Thymus (tissue), 11 donors: Measurements from ENCODE around the gene NABP2. TPM values are rescaled to one million over a fixed set of nuclear protein-coding genes. Genes with fewer than 3 reads are reported as not detected.

ENCODE experiments used
- DNase-seq, 9 donors: peaks; one replicate each; pipeline ENCODE4 v3.0.0-alpha.2; 2013; ENCODE audit warnings: low spot score in 9 of 9, low read depth in 6 of 9, missing footprints in 1 of 9
- H3K27ac ChIP-seq, 2 donors: one replicate each; pipeline ENCODE4 v1.5.1; 2013; ENCODE audit warnings: control low read depth in 1 of 2, low read depth in 1 of 2, low read length in 1 of 2, mild to moderate bottlenecking in 1 of 2, moderate library complexity in 1 of 2
- H3K27me3 ChIP-seq, 2 donors: one replicate each; pipeline ENCODE4 v1.5.1; 2013; ENCODE audit warnings: low read length in 1 of 2; ENCODE audit not compliant: control insufficient read depth in 2 of 2, insufficient read depth in 1 of 2
- H3K36me3 ChIP-seq, 2 donors: one replicate each; pipeline ENCODE4 v1.5.1; 2013; ENCODE audit warnings: low read length in 1 of 2, mild to moderate bottlenecking in 1 of 2, moderate library complexity in 1 of 2; ENCODE audit not compliant: control insufficient read depth in 2 of 2, insufficient read depth in 2 of 2
- H3K4me1 ChIP-seq, 2 donors: one replicate each; pipeline ENCODE4 v1.5.1; 2013; ENCODE audit warnings: low read length in 2 of 2; ENCODE audit not compliant: control insufficient read depth in 2 of 2, insufficient read depth in 2 of 2
- H3K4me3 ChIP-seq, 2 donors: one replicate each; pipeline ENCODE4 v1.5.1; 2013; ENCODE audit warnings: low read length in 2 of 2, control low read depth in 1 of 2, mild to moderate bottlenecking in 1 of 2
- H3K9me3 ChIP-seq, 2 donors: one replicate each; pipeline ENCODE4 v1.5.1; 2013; ENCODE audit warnings: low read length in 1 of 2, mild to moderate bottlenecking in 1 of 2; ENCODE audit not compliant: control insufficient read depth in 2 of 2, insufficient read depth in 1 of 2
- WGBS: extraction: QIAGEN DNeasy Blood & Tissue Kit; methylation state at CpG from one replicate; pipeline ENCODE4 v1.1.7; 2013; 5-methylcytosine and 5-hydroxymethylcytosine counted together
- polyA plus RNA-seq: library from polyadenylated mRNA; stranded (reverse); fragments of 200-250 nt; gene quantifications from one replicate; pipeline ENCODE4 v1.2.3, GENCODE V29; 2013
- total RNA-seq: library from RNA; stranded (reverse); fragments of 120-200 nt; gene quantifications from one replicate; pipeline ENCODE4 v1.2.4, GENCODE V29; 2013
- donor health status: healthy.

Gene NABP2
- total and polyA plus RNA-seq, 2 donors: 16.0 to 21.6 TPM

- Histone ChIP-seq H3K4me3 (no peak overlapping the region), H3K4me1 (no peaks in the 10 kb centered on the region), H3K27me3 (no peaks in the 10 kb centered on the region), H3K27ac (no peak overlapping the region), H3K36me3 (peaks cover 75 to 88% of the 10 kb centered on the region in 2 donors), H3K9me3 (no peaks in the 10 kb centered on the region)
- 99% methylated on average over 8 of the region's 8 CpGs for WGBS
- DNase-seq: no peak
Observed at GRCh38 chr12:56248711-56249110, 24.6 kb downstream of the NABP2 start.

GRCh38 chr12:56252649-56253048 lies 28.5 kb downstream of the NABP2 start:
- peaks cover 59 to 78% of the 10 kb centered on the region in 2 donors for H3K36me3 ChIP-seq
- H3K4me3 ChIP-seq: no peak overlapping the region
- WGBS: 98% methylated on average over 3 of the region's 3 CpGs
- no peak overlapping the region for H3K27ac ChIP-seq
- H3K9me3 ChIP-seq: no peaks in the 10 kb centered on the region
- H3K27me3 ChIP-seq: no peaks in the 10 kb centered on the region
- DNase-seq: no peak
- H3K4me1 ChIP-seq: peaks cover 8 to 14% of the 10 kb centered on the region in 2 donors

GRCh38 chr12:56253091-56253490 lies 28.9 kb downstream of the NABP2 start:
- 98% methylated on average over 11 of the region's 11 CpGs for WGBS

GRCh38 chr12:56255671-56256070 lies 31.5 kb downstream of the NABP2 start:
- H3K27me3 ChIP-seq: no peaks in the 10 kb centered on the region
- peaks cover 40 to 55% of the 10 kb centered on the region in 2 donors for H3K36me3 ChIP-seq
- DNase-seq: no peak
- peaks cover 14 to 20% of the 10 kb centered on the region in 2 donors for H3K4me1 ChIP-seq
- no peak overlapping the region for H3K4me3 ChIP-seq
- H3K9me3 ChIP-seq: no peaks in the 10 kb centered on the region
- WGBS: 98% methylated on average over 7 of the region's 7 CpGs
- H3K27ac ChIP-seq: no peak overlapping the region

More at GRCh38 chr12:56253091-56253490, 28.9 kb downstream of the NABP2 start:
- peaks cover 8 to 14% of the 10 kb centered on the region in 2 donors for H3K4me1 ChIP-seq
- H3K9me3 ChIP-seq: no peaks in the 10 kb centered on the region
- DNase-seq: no peak
- no peak overlapping the region for H3K27ac ChIP-seq
- peaks cover 55 to 74% of the 10 kb centered on the region in 2 donors for H3K36me3 ChIP-seq
- no peak overlapping the region for H3K4me3 ChIP-seq
- H3K27me3 ChIP-seq: no peaks in the 10 kb centered on the region

GRCh38 chr12:56256326-56256960 lies 32.3 kb downstream of the NABP2 start:
- peaks cover 40 to 50% of the 10 kb centered on the region in 2 donors for H3K36me3 ChIP-seq
- peaks cover 14 to 20% of the 10 kb centered on the region in 2 donors for H3K4me1 ChIP-seq
- no peak overlapping the region for H3K27ac ChIP-seq
- no peaks in the 10 kb centered on the region for H3K9me3 ChIP-seq
- 90% methylated on average over 4 of the region's 4 CpGs for WGBS
- no peaks in the 10 kb centered on the region for H3K27me3 ChIP-seq
- no peak overlapping the region for H3K4me3 ChIP-seq
- DNase-seq: no peak

- DNase-seq: no peak
- Histone ChIP-seq H3K27me3 (no peaks in the 10 kb centered on the region), H3K4me1 (peaks cover 14 to 20% of the 10 kb centered on the region in 2 donors), H3K4me3 (peak overlapping the region; percentile 85 to 97), H3K27ac (no peak overlapping the region), H3K9me3 (no peaks in the 10 kb centered on the region), H3K36me3 (peaks cover 34 to 44% of the 10 kb centered on the region in 2 donors)
- WGBS: 91% methylated on average over 8 of the region's 8 CpGs
Observed at GRCh38 chr12:56257071-56257470, 32.9 kb downstream of the NABP2 start.

- Histone ChIP-seq H3K27ac (peak overlapping the region in 1 of 2 donors; percentile 68), H3K9me3 (no peaks in the 10 kb centered on the region), H3K4me1 (peaks cover 14 to 20% of the 10 kb centered on the region in 2 donors), H3K27me3 (no peaks in the 10 kb centered on the region), H3K4me3 (peak overlapping the region; percentile 85 to 97), H3K36me3 (peaks cover 28 to 38% of the 10 kb centered on the region in 2 donors)
- peak in 5 of 9 donors; percentile 4 to 37 (median 13) for DNase-seq
- WGBS: under 1% methylated on average over 27 of the region's 27 CpGs
Observed at GRCh38 chr12:56257491-56258067, 33.4 kb downstream of the NABP2 start.

GRCh38 chr12:56258068-56258819 lies 34.1 kb downstream of the NABP2 start, which contains the start of gene ANKRD52:
TSS of gene ANKRD52 (minus strand) at chr12:56258384. CDS start at chr12:56258269, 115 bp downstream.
- under 1% methylated on average over 78 of the region's 78 CpGs for WGBS
- no peaks in the 10 kb centered on the region for H3K27me3 ChIP-seq
- peak; percentile 41 to 90 (median 80) for DNase-seq
- H3K4me3 ChIP-seq: peak within 1 kb of the TSS; percentile 85 to 97
- H3K4me1 ChIP-seq: peaks cover 14 to 20% of the 10 kb centered on the region in 2 donors
- H3K9me3 ChIP-seq: no peaks in the 10 kb centered on the region
- peaks cover 22 to 32% of the 10 kb centered on the region in 2 donors for H3K36me3 ChIP-seq
- peak within 1 kb of the TSS; percentile 62 to 88 for H3K27ac ChIP-seq

GRCh38 chr12:56258820-56259183 lies 34.7 kb downstream of the NABP2 start:
- Histone ChIP-seq H3K4me3 (peak overlapping the region; percentile 81 to 97), H3K27me3 (no peaks in the 10 kb centered on the region), H3K4me1 (peaks cover 14 to 20% of the 10 kb centered on the region in 2 donors), H3K9me3 (no peaks in the 10 kb centered on the region), H3K27ac (peak overlapping the region; percentile 62 to 88), H3K36me3 (peaks cover 16 to 26% of the 10 kb centered on the region in 2 donors)
- 37% methylated on average over 9 of the region's 9 CpGs for WGBS
- no peak for DNase-seq
